PC-3 (cell line): Measurements from ENCODE around the gene KRTAP10-2. TPM values are rescaled to one million over a fixed set of nuclear protein-coding genes. Genes with fewer than 3 reads are reported as not detected.

Source experiments
- ATAC-seq: fragments of 200-7000 bp; cut with Tn5 transposase; 2 replicates; pipeline ENCODE4 v1.9.1; 2020; ENCODE audit warnings: mild to moderate bottlenecking, moderate library complexity
- BruUV-seq: library from RNA; stranded (reverse); fragments of 400-500 nt; replicated peaks from 2 replicates; lab custom pipeline; 2021; lab: Mats Ljungman, UMichigan
- CTCF ChIA-PET: fragments of 300-600 bp; sonication (Branson Sonifier 250); formaldehyde crosslinking; loops from one replicate; lab custom pipeline; 2022; ENCODE audit warnings: antibody characterized with exemption; lab: Charles Lee
- POLR2A ChIA-PET: fragments of 300-600 bp; sonication (Branson Sonifier 250); formaldehyde crosslinking; loops from one replicate; lab custom pipeline; 2022; ENCODE audit warnings: antibody characterized with exemption; ENCODE audit not compliant: unreplicated experiment; lab: Charles Lee
- DNase-seq: peaks from one replicate; pipeline ENCODE4 v3.0.0-alpha.2; 2015
- H2AFZ ChIP-seq: fragments of 300-600 bp; sonication (generic); 2 replicates; pipeline ENCODE4 v1.6.0; 2016; ENCODE audit warnings: antibody characterized with exemption, low read length
- H3F3A ChIP-seq: fragments of 300-600 bp; sonication (generic); one replicate; pipeline ENCODE4 v1.6.0; 2017; ENCODE audit warnings: antibody characterized with exemption, low read length, control low read depth, mild to moderate bottlenecking; ENCODE audit not compliant: unreplicated experiment
- H3K27ac ChIP-seq: fragments of 300-600 bp; sonication (generic); 2 replicates; pipeline ENCODE4 v1.5.1; 2016; ENCODE audit warnings: mild to moderate bottlenecking, low read length
- H3K27me3 ChIP-seq: fragments of 300-600 bp; sonication (generic); 2 replicates; pipeline ENCODE4 v1.6.1; 2016; ENCODE audit warnings: low read length, mixed read lengths
- H3K36me3 ChIP-seq: fragments of 300-600 bp; sonication (generic); 2 replicates; pipeline ENCODE4 v1.6.1; 2016; ENCODE audit warnings: low read depth, mixed run types, low read length, mixed read lengths
- H3K4me1 ChIP-seq: fragments of 300-600 bp; sonication (generic); 2 replicates; pipeline ENCODE4 v1.5.1; 2016; ENCODE audit warnings: low read length; ENCODE audit not compliant: insufficient read depth
- H3K4me2 ChIP-seq: fragments of 300-600 bp; sonication (generic); 2 replicates; pipeline ENCODE4 v1.6.0; 2016; ENCODE audit warnings: low read length
- H3K4me3 ChIP-seq: fragments of 300-600 bp; sonication (generic); 2 replicates; pipeline ENCODE4 v1.5.1; 2016; ENCODE audit warnings: mild to moderate bottlenecking, low read length, mixed read lengths
- H3K79me2 ChIP-seq: fragments of 300-600 bp; sonication (generic); 2 replicates; pipeline ENCODE4 v1.6.1; 2017; ENCODE audit warnings: low read length, mixed read lengths
- H3K9ac ChIP-seq: fragments of 300-600 bp; sonication (generic); 2 replicates; pipeline ENCODE4 v1.6.0; 2016; ENCODE audit warnings: mild to moderate bottlenecking, low read length
- H3K9me2 ChIP-seq: fragments of 300-600 bp; sonication (generic); replicated peaks from 2 replicates; pipeline ENCODE4 v1.6.1; 2016; ENCODE audit warnings: mixed run types, low read length, mixed read lengths
- H3K9me3 ChIP-seq: fragments of 300-600 bp; sonication (generic); 2 replicates; pipeline ENCODE4 v1.6.1; 2016; ENCODE audit warnings: low read length, mixed read lengths
- H4K20me1 ChIP-seq: fragments of 300-600 bp; sonication (generic); 2 replicates; pipeline ENCODE4 v1.6.1; 2016; ENCODE audit warnings: low read length, mixed read lengths
- CTCF ChIP-seq: fragments of 300-600 bp; sonication (generic); conservative IDR thresholded peaks from 2 replicates; pipeline ENCODE4 v1.5.1; 2017; ENCODE audit warnings: antibody characterized with exemption, low read depth, mild to moderate bottlenecking, low read length
- EZH2 ChIP-seq: fragments of 300-600 bp; sonication (generic); IDR thresholded peaks from one replicate; pipeline ENCODE4 v1.6.1; 2017; ENCODE audit warnings: antibody characterized with exemption, mild to moderate bottlenecking, low read length; ENCODE audit not compliant: unreplicated experiment
- EZH2phosphoT487 ChIP-seq: fragments of 300-600 bp; sonication (generic); IDR thresholded peaks from 2 replicates; pipeline ENCODE4 v1.6.1; 2018; ENCODE audit warnings: mild to moderate bottlenecking, antibody characterized with exemption, low read length, borderline replicate concordance
- intact Hi-C: fragments of 100-400 bp; cut with micrococcal nuclease; formaldehyde crosslinking; loops from 2 replicates; pipeline ENCODE4 v1.9.0; 2023
- total RNA-seq: library from RNA; depleted of rRNA; stranded (reverse); fragments of >200 nt; gene quantifications from 2 replicates; pipeline ENCODE4 v1.2.3, GENCODE V29; 2014

Gene KRTAP10-2
- total RNA-seq, 1 experiment from 2014 or later = not detected

GRCh38 chr21:44568261-44568660, 17.0 kb upstream of the KRTAP10-2 start:
- Histone ChIP-seq H3K4me3 (no peak overlapping the region), H3K9me2 (no peaks in the 10 kb centered on the region), H3K9ac (no peak overlapping the region), H3K36me3 (no peaks in the 10 kb centered on the region), H3K4me2 (no peak overlapping the region), H3K27ac (no peak overlapping the region), H2AFZ (no peak overlapping the region), H4K20me1 (no peaks in the 10 kb centered on the region), H3K27me3 (no peaks in the 10 kb centered on the region), H3K9me3 (peaks cover 5% of the 10 kb centered on the region; the same call in 1 of the 2 replicates), H3F3A (no peaks in the 10 kb centered on the region), H3K4me1 (peaks cover 2% of the 10 kb centered on the region), H3K79me2 (no peaks in the 10 kb centered on the region)
- no peak for DNase-seq
- ChIA-PET CTCF (no interaction called here), POLR2A (no interaction called here)
- BruUV-seq = no TSS peak
- intact Hi-C loops = no loop called here
- no peak for ATAC-seq
- TF ChIP-seq EZH2 (no peak), CTCF (no peak), EZH2phosphoT487 (no peak)

- POLR2A ChIA-PET = no interaction called here
These were observed 16.3 kb upstream of the KRTAP10-2 start for GRCh38 chr21:44567481-44568171.

More at GRCh38 chr21:44567481-44568171, 16.3 kb upstream of the KRTAP10-2 start:
- Histone ChIP-seq H2AFZ (no peak overlapping the region), H3K9me2 (no peaks in the 10 kb centered on the region), H3K9me3 (peaks cover 5% of the 10 kb centered on the region; the same call in 1 of the 2 replicates), H3K36me3 (no peaks in the 10 kb centered on the region), H3K4me2 (no peak overlapping the region), H3K79me2 (no peaks in the 10 kb centered on the region), H3K4me1 (no peaks in the 10 kb centered on the region), H4K20me1 (no peaks in the 10 kb centered on the region), H3K9ac (no peak overlapping the region), H3F3A (no peaks in the 10 kb centered on the region), H3K4me3 (no peak overlapping the region), H3K27ac (no peak overlapping the region), H3K27me3 (no peaks in the 10 kb centered on the region)
- no peak for DNase-seq
- no TSS peak for BruUV-seq
- no peak for ATAC-seq
- TF ChIP-seq EZH2 (no peak), EZH2phosphoT487 (no peak), CTCF (no peak)
- CTCF ChIA-PET = no interaction called here
- intact Hi-C loops = no loop called here
